Measurements from ENCODE around the gene NDUFS6.

GRCh38 chr5:1847611-1848010 lies 46.4 kb downstream of the NDUFS6 start:
- TF ChIP-seq CTCF (IDR thresholded peaks at IDR 0.05) (no peak), POLR2A (IDR thresholded peaks at IDR 0.05) (no peak)
